T-cell (primary cell): ENCODE data around the gene GJB1. TPM values are rescaled to one million over a fixed set of nuclear protein-coding genes. Genes with fewer than 3 reads are reported as not detected.

ENCODE experiments used
- ATAC-seq, 4 experiments: fragments of 200-7000 bp in 3 of 4; fragments of 150-1000 bp in 1 of 4; cut with Tn5 transposase; replicated peaks in 1 of 4; 1 replicate in 3 of 4; 2 replicates in 1 of 4; pipeline ENCODE4 v1.10.0; 2021; ENCODE audit warnings: moderate library complexity in 3 of 4, mild to moderate bottlenecking in 2 of 4, moderate number of reproducible peaks in 1 of 4
- CTCF ChIA-PET, 2 donors: fragments of 300-600 bp; sonication (Branson Sonifier 250); formaldehyde crosslinking; loops; one replicate each; lab custom pipeline; 2022; ENCODE audit warnings: antibody characterized with exemption in 2 of 2; lab: Charles Lee
- POLR2A ChIA-PET, 2 donors: fragments of 300-600 bp; sonication (Branson Sonifier 250); formaldehyde crosslinking; loops; one replicate each; lab custom pipeline; 2022; ENCODE audit warnings: antibody characterized with exemption in 2 of 2; lab: Charles Lee
- DNase-seq, 35 experiments: peaks; one replicate each; pipeline versions ENCODE4 v3.0.0 to v3.0.0-alpha.2; 2013 to 2023
- H3K27ac ChIP-seq: one replicate; pipeline ENCODE4 v1.5.1; 2013; ENCODE audit warnings: low read length
- H3K27me3 ChIP-seq, 2 experiments: replicated peaks in 1 of 2; 1 replicate in 1 of 2; 2 replicates in 1 of 2; pipeline versions ENCODE4 v1.6.1 to v1.7.0; 2013; ENCODE audit warnings: low read length in 1 of 2, mixed read lengths in 1 of 2; ENCODE audit not compliant: control insufficient read depth in 2 of 2, insufficient read depth in 2 of 2; ENCODE audit errors: extremely low read depth in 1 of 2
- H3K36me3 ChIP-seq, 2 donors: 1 replicate in 1 of 2; 2 replicates in 1 of 2; pipeline versions ENCODE4 v1.6.1 to v1.7.0; 2013; ENCODE audit warnings: low read length in 1 of 2; ENCODE audit not compliant: control insufficient read depth in 2 of 2, insufficient read depth in 1 of 2; ENCODE audit errors: extremely low read depth in 1 of 2
- H3K4me1 ChIP-seq, 2 experiments: 1 replicate in 1 of 2; 2 replicates in 1 of 2; pipeline versions ENCODE4 v1.6.1 to v1.7.0; 2013; ENCODE audit warnings: low read length in 2 of 2, mixed read lengths in 1 of 2; ENCODE audit not compliant: insufficient read depth in 2 of 2, control insufficient read depth in 1 of 2; ENCODE audit errors: extremely low read depth in 1 of 2
- H3K4me3 ChIP-seq, 2 donors: 1 replicate in 1 of 2; 2 replicates in 1 of 2; pipeline versions ENCODE4 v1.5.1 to v1.7.0; 2013; ENCODE audit warnings: mild to moderate bottlenecking in 2 of 2, low read length in 1 of 2, moderate library complexity in 1 of 2; ENCODE audit not compliant: control insufficient read depth in 1 of 2; ENCODE audit errors: extremely low read depth in 1 of 2
- H3K9me3 ChIP-seq: 2 replicates; pipeline ENCODE4 v1.7.0; 2013
- H3K27ac Mint-ChIP-seq, 2 donors: one replicate each; pipeline ENCODE4 v1.8.0; 2020 to 2021; ENCODE audit warnings: mild to moderate bottlenecking in 2 of 2, mixed read lengths in 2 of 2
- H3K27me3 Mint-ChIP-seq, 2 donors: one replicate each; pipeline ENCODE4 v1.8.0; 2021 to 2022; ENCODE audit warnings: mixed read lengths in 2 of 2
- H3K36me3 Mint-ChIP-seq: one replicate; pipeline ENCODE4 v1.8.0; 2021; ENCODE audit warnings: mixed read lengths
- H3K4me1 Mint-ChIP-seq, 3 donors: one replicate each; pipeline ENCODE4 v1.8.0; 2020 to 2022; ENCODE audit warnings: mixed read lengths in 3 of 3, mild to moderate bottlenecking in 1 of 3
- H3K4me3 Mint-ChIP-seq, 3 donors: one replicate each; pipeline ENCODE4 v1.8.0; 2020 to 2022; ENCODE audit warnings: mild to moderate bottlenecking in 3 of 3, mixed read lengths in 3 of 3, moderate library complexity in 3 of 3
- H3K9me3 Mint-ChIP-seq, 3 donors: one replicate each; pipeline ENCODE4 v1.8.0; 2020 to 2022; ENCODE audit warnings: mixed read lengths in 3 of 3
- WGBS: methylation state at CpG from one replicate; pipeline ENCODE4 v1.1.5; 2013; ENCODE audit warnings: missing lambda C conversion rate; ENCODE audit not compliant: insufficient coverage; 5-methylcytosine and 5-hydroxymethylcytosine counted together
- total RNA-seq, 35 experiments: library from RNA in 6 of 35; stranded (reverse) in 6 of 35; fragments of 120-200 nt in 1 of 35; gene quantifications; one replicate each; pipeline versions ENCODE4 v1.2.1 to v1.2.4 and lab custom pipeline; 2013 to 2026

GJB1 gene
- total RNA-seq, 5 donors from 2014 or later (not counting 1 experiment from before 2014, with no cell fraction given), result 0.23 TPM; not detected in 3

GRCh38 chrX:71244359-71245128 is 21.5 kb downstream of the GJB1 start:
- CTCF ChIA-PET, result interaction anchor here in 1 of 2 donors (0.6 to 0.7 kb wide), 2 partner anchors 9 to 46 kb away, joined by 4 to 5 read pairs; partner anchors contain the start of gene ZMYM3
- no peaks in the 10 kb centered on the region for H3K9me3 Mint-ChIP-seq
- H3K27ac ChIP-seq, result no peak overlapping the region
- no peaks in the 10 kb centered on the region for H3K9me3 ChIP-seq
- H3K4me1 ChIP-seq, result no peaks in the 10 kb centered on the region
- H3K27me3 ChIP-seq, result no peaks in the 10 kb centered on the region
- H3K4me3 Mint-ChIP-seq, result no peak overlapping the region
- peaks cover 53% of the 10 kb centered on the region for H3K36me3 Mint-ChIP-seq
- no peak for DNase-seq
- no peak overlapping the region for H3K4me3 ChIP-seq
- no peaks in the 10 kb centered on the region for H3K4me1 Mint-ChIP-seq
- H3K27me3 Mint-ChIP-seq, result peaks cover 0 to 3% of the 10 kb centered on the region in 2 donors
- no peak overlapping the region for H3K27ac Mint-ChIP-seq
- WGBS, result 100% methylated on average over 2 of the region's 9 CpGs
- peaks cover 8 to 66% of the 10 kb centered on the region in 2 donors for H3K36me3 ChIP-seq
- POLR2A ChIA-PET, result interaction anchor here in 1 of 2 donors (0.6 kb wide), 1 partner anchor 22 kb away, joined by 3 read pairs; the partner anchor contains the start of gene GJB1
- ATAC-seq, result no peak

GRCh38 chrX:71245159-71245558 is 22.1 kb downstream of the GJB1 start:
- no peak for DNase-seq
- Histone ChIP-seq H3K36me3 (peaks cover 8 to 69% of the 10 kb centered on the region in 2 donors), H3K27me3 (no peaks in the 10 kb centered on the region), H3K4me3 (no peak overlapping the region), H3K4me1 (no peaks in the 10 kb centered on the region), H3K9me3 (no peaks in the 10 kb centered on the region), H3K27ac (no peak overlapping the region)
- H3K27me3 Mint-ChIP-seq, result peaks cover 0 to 3% of the 10 kb centered on the region in 2 donors
- peaks cover 52% of the 10 kb centered on the region for H3K36me3 Mint-ChIP-seq
- ATAC-seq, result no peak
- WGBS, result 88% methylated on average over 1 of the region's 2 CpGs
- no peaks in the 10 kb centered on the region for H3K4me1 Mint-ChIP-seq
- POLR2A ChIA-PET, result interaction anchor here in 1 of 2 donors (0.6 kb wide), 1 partner anchor 22 kb away, joined by 3 read pairs; the partner anchor contains the start of gene GJB1
- H3K9me3 Mint-ChIP-seq, result no peaks in the 10 kb centered on the region
- no peak overlapping the region for H3K4me3 Mint-ChIP-seq
- H3K27ac Mint-ChIP-seq, result no peak overlapping the region
- CTCF ChIA-PET, result interaction anchor here in 1 of 2 donors (0.7 kb wide), 1 partner anchor 9 kb away, joined by 4 read pairs; the partner anchor contains the start of gene ZMYM3

GRCh38 chrX:71250841-71251240 is 27.8 kb downstream of the GJB1 start:
- Mint-ChIP-seq H3K36me3 (peaks cover 11% of the 10 kb centered on the region), H3K27me3 (peaks cover 0 to 3% of the 10 kb centered on the region in 2 donors), H3K4me3 (no peak overlapping the region), H3K4me1 (peaks cover 21 to 33% (median 25%) of the 10 kb centered on the region in 3 donors), H3K27ac (peak overlapping the region; percentile 1 to 11), H3K9me3 (no peaks in the 10 kb centered on the region)
- ChIA-PET CTCF (no interaction called here), POLR2A (no interaction called here)
- Histone ChIP-seq H3K4me1 (peaks cover 0 to 26% of the 10 kb centered on the region in 2 experiments), H3K27me3 (no peaks in the 10 kb centered on the region), H3K27ac (no peak overlapping the region), H3K36me3 (peaks cover 0 to 34% of the 10 kb centered on the region in 2 donors), H3K9me3 (no peaks in the 10 kb centered on the region), H3K4me3 (no peak overlapping the region)
- DNase-seq, result no peak
- WGBS, result 97% methylated on average over 4 of the region's 9 CpGs
- ATAC-seq, result no peak

GRCh38 chrX:71251466-71251973 is 28.5 kb downstream of the GJB1 start:
- Mint-ChIP-seq H3K9me3 (no peaks in the 10 kb centered on the region), H3K27me3 (peaks cover 0 to 3% of the 10 kb centered on the region in 2 donors), H3K4me3 (peak overlapping the region in 2 of 3 donors; percentile 89 to 92), H3K27ac (peak overlapping the region in 1 of 2 donors; percentile 22), H3K4me1 (peaks cover 21 to 34% (median 26%) of the 10 kb centered on the region in 3 donors), H3K36me3 (peaks cover 9% of the 10 kb centered on the region)
- Histone ChIP-seq H3K27me3 (no peaks in the 10 kb centered on the region), H3K4me1 (peaks cover 0 to 26% of the 10 kb centered on the region in 2 experiments), H3K27ac (no peak overlapping the region), H3K36me3 (peaks cover 0 to 28% of the 10 kb centered on the region in 2 donors), H3K9me3 (no peaks in the 10 kb centered on the region), H3K4me3 (no peak overlapping the region)
- CTCF ChIA-PET, result interaction anchor here in 1 of 2 donors (0.6 kb wide), 1 partner anchor 32 kb away, joined by 3 read pairs; the partner anchor contains the start of gene NONO
- ATAC-seq (no peak), DNase-seq (no peak)
- POLR2A ChIA-PET, result no interaction called here
- WGBS, result no CpG with 5 or more reads among the region's 8 CpGs

- ChIA-PET CTCF (no interaction called here), POLR2A (no interaction called here)
- Histone ChIP-seq H3K4me3 (no peak overlapping the region), H3K27ac (no peak overlapping the region), H3K4me1 (peaks cover 0 to 26% of the 10 kb centered on the region in 2 experiments), H3K36me3 (peaks cover 0 to 22% of the 10 kb centered on the region in 2 donors), H3K27me3 (no peaks in the 10 kb centered on the region), H3K9me3 (no peaks in the 10 kb centered on the region)
- Mint-ChIP-seq H3K27ac (no peak overlapping the region), H3K4me1 (peaks cover 21 to 34% (median 26%) of the 10 kb centered on the region in 3 donors), H3K27me3 (no peaks in the 10 kb centered on the region), H3K4me3 (peak overlapping the region; percentile 21 to 92 (median 89)), H3K9me3 (no peaks in the 10 kb centered on the region), H3K36me3 (peaks cover 7% of the 10 kb centered on the region)
- DNase-seq (no peak), ATAC-seq (no peak)
- WGBS, result no CpG with 5 or more reads among the region's 2 CpGs
These were observed 29.2 kb downstream of the GJB1 start for GRCh38 chrX:71252221-71252620.
